ENCODE data around the gene NOD1.

- no peak for TF ChIP-seq MAFK (IDR thresholded peaks at IDR 0.05; ENCODE audit: low read depth, low read length)
- TF ChIP-seq ZNF274 (IDR thresholded peaks at IDR 0.05; ENCODE audit: borderline replicate concordance, extremely low read depth, low read length) = no peak
- no peak for TF ChIP-seq SUZ12 (IDR thresholded peaks at IDR 0.05; ENCODE audit: low read length)
- no peak for TF ChIP-seq EP300 (IDR thresholded peaks at IDR 0.05; ENCODE audit: borderline replicate concordance in 1 of 2, low read depth in 2 of 2, low read length in 2 of 2)
- no peak for TF ChIP-seq CTCF (IDR thresholded peaks at IDR 0.05; ENCODE audit: control extremely low read depth in 1 of 3, insufficient read depth in 1 of 3, low read depth in 1 of 3, low read length in 3 of 3)
- TF ChIP-seq, protein P1, sequence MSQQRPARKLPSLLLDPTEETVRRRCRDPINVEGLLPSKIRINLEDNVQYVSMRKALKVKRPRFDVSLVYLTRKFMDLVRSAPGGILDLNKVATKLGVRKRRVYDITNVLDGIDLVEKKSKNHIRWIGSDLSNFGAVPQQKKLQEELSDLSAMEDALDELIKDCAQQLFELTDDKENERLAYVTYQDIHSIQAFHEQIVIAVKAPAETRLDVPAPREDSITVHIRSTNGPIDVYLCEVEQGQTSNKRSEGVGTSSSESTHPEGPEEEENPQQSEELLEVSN (IDR thresholded peaks at IDR 0.05) = no peak
- no peak for TF ChIP-seq YY1 (IDR thresholded peaks at IDR 0.05; ENCODE audit: low read depth, low read length)
- no peak for TF ChIP-seq NRF1 (IDR thresholded peaks at IDR 0.05; ENCODE audit: low read depth, low read length)
- no peak for TF ChIP-seq POLR2A (IDR thresholded peaks at IDR 0.05; ENCODE audit: control extremely low read depth in 1 of 2, low read depth in 2 of 2, low read length in 2 of 2)
Measured at GRCh38 chr7:30436518-30436917, 42.1 kb downstream of the NOD1 start.

Data from H1 (cell line).